HG03045 (cell line): Measurements from ENCODE around the gene FAM170B.

Source experiments
- ATAC-seq: cut with Tn5 transposase; IDR thresholded peaks from one replicate; pipeline ENCODE4 v1.9.1; 2021; ENCODE audit warnings: mild to moderate bottlenecking, moderate library complexity; ENCODE audit not compliant: unreplicated experiment

The FAM170B gene

DNA sequence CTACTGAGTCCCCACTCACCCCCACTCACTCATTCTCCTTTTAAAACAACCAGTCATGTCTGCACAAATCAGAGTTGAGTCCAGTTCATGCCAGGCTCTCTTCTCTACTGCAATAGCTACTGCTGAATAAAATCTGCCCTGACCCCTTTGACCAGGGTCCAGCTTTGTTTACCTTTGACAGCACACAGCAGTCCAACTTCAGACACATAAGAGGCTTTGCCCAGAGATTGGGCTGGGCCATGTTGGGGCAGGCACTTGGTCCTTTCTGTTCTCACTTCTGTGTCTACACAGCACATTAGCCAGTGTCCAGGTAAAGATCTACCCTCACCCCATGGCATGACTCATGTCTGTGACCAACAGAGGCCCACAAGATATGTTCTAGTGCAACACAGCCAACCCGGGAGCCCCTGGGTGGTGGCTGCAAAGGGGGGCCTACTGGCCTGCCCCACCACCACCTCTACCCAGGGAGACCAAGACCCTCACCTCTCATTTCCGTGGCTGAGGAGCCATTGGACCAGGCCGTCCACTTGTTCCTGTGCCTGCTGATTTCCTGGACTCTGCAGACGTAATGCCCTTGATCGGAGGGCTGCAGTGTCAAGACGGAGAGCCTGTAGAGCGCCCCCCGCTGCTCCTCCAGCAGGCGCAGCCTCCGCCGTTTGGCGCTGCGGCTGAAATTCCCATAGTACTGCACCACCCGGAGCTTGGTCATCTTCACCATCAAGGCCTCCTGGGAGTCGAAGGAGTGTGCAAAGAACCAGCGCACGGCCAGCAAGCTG lies 26.5 kb downstream of the FAM170B start:
- ATAC-seq = no peak

DNA sequence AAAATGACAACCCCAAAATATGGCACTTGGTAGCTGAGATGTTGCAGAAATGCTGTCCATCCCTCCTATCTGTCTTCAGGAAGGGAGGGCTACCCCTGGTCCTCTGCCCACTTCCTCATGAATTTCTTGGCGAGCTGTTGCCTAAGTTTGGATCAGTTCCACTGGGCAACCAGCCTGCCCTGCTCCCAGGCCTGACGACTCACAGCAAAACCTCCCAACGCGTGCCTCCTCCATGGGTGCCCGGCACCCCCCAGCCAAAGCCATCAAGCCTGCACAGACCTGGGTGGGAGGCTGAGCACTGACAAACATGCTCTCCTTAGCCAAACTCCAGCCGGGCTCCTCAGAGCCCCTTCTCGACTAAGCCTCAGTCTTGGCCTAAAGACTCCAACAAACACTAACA lies 27.4 kb downstream of the FAM170B start:
- ATAC-seq = no peak

DNA sequence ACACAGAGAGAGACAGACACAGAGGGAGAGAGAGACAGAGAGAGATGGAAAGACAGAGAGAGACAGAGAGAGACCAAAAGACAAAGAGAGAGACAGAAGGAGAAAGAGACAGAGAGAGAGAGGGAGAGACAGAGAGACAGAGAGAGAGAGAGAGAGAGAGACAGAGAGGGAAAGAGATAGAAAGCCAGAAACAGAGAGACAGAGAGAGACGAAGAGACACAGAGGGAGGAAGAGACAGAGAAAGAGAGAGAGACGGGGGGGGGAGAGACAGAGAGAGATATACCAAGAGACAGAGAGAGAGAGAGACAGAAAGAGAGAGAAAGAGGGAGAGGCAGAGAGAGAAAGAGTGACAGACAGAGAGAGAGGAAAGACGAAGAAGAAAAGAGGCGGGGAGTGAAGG lies 28.7 kb downstream of the FAM170B start:
- no peak for ATAC-seq

DNA sequence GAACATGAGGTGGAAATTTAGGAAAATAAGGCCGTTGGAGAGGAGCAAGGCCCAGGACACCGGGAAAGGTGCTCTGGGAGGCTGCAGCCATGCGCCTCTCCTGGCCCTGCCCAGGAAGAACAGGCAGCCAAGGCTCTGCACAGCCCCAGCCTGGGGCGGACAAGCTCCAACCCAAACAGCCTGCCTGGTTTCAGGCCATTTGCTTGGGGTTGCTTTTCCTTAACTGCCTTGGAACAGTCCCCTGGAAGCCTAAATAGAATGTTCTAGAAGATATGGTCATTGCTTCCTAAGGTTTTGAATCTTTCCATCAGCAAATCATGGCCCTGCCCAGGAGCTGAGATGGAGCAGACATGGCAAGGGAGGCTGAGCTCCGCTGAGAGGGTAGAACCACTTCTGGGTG lies 29.5 kb downstream of the FAM170B start:
- no peak for ATAC-seq

DNA sequence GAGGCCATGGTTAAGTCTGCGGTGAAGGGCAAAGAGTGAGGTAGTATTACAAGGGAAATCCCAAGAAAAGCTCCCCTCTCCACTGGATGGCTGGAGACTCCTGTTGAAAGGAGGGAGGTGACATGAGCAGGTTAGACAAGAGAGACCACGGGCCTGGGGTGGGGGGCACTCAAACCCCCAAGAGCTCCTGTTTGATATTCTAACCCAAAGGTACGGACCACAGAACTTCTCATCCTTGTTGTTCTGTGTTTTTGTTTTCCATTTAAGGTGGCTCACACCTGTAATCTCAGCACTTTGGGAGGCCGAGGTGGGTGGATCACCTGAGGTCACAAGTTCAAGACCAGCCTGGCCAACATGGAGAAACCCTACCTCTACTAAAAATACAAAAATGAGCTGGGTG lies 30.1 kb downstream of the FAM170B start:
- no peak for ATAC-seq

DNA sequence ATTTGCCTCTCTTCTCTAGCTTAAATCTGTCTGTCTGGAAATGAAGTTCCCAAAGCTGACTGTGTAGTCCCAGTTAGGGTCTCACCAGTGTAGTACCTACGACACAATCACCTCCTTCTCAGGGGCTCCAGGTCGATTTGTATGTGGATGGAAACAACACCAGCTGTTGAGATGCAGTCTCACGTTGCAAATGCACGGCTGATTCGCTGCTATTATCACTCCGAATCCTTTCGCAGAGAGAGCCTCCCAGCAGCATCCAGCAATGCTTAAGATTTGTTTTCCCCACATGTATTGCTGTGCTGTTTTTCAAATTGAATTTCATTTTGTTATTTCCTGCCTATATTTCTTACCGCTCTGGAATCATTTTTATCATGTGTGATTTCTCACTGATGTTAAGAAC lies 34.8 kb downstream of the FAM170B start:
- ATAC-seq = no peak

DNA sequence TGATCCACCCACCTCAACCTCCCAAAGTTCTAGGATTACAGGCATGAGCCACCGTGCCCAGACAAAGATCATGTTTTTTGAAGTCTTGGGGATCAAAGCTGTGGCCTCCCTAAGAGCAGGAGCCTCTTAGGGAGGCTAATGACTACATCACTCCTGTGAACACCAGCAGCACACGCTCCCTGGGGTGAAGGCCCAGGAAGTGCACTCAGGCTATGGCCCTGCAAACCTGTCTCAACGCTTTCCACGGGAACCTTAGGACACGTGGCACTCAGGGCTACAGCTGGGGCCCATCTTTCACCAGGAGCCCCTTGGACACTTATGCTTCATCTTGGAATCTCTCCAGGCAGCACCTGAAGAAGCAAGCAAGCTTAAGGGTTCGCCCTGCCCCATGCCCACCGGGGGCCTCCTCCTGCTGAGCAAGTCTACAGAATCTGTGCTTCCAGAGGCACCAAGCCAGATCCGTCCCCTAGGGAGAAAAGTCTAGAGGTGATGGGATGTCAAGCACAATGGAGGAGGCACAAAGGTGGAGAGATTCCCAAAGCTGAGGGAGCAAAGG lies 36.9 kb downstream of the FAM170B start:
- ATAC-seq = no peak

DNA sequence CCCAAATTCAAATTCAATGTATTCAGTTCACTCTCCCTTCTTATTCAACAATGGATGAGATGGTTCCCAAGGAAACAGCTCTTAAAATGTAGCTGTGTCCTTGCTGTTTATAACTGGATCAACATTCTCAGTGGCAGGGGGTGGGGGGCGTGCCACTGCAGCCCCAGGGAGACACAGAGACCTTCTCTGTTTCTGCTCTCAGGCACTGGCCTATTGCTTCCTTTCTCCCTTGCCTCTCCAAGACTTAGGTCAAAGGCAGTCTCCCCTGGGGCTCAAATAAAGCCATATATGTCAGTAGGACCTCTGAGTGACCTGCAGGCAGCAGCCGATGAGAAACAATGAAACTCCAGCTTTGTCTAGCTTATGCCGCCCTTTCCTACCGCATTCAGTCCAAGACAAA lies 39.2 kb downstream of the FAM170B start:
- no peak for ATAC-seq

DNA sequence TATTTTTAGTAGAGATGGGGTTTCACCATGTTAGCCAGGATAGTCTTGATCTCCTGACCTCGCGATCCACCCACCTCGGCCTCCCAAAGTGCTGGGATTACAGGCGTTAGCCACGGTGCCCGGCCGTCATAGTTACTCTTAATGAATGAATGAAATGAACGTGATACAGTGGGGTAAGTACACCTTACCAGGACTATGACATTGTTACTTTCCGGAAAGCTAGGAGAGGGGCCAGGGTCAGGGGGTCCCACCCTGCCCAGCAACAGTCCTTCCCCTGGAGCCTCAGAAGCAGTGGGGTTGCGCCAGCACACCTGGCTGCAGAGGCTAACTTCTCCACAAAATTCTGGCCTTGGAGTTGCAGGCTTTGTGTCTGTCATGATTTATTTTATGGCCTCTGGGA lies 39.9 kb downstream of the FAM170B start:
- ATAC-seq = no peak

DNA sequence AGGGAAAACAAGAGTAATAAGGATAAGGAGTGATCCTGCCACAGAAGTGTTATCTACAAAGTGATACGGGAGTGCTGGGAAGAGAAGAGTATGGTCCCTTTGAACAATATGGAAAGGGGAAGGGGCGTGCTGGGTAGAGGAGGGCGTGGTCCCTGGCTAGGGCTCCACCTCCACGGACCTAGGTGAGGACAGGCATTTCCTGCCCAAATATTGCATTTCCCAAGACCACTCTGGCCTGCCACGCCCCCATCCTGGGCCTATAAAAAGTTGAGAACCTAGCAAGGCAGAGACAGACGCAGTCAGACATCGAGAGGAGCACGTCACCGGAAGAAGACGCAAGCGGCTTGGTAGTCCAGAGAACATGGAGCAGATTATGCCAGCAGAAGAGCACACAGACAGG lies 41.3 kb downstream of the FAM170B start:
- ATAC-seq = no peak

DNA sequence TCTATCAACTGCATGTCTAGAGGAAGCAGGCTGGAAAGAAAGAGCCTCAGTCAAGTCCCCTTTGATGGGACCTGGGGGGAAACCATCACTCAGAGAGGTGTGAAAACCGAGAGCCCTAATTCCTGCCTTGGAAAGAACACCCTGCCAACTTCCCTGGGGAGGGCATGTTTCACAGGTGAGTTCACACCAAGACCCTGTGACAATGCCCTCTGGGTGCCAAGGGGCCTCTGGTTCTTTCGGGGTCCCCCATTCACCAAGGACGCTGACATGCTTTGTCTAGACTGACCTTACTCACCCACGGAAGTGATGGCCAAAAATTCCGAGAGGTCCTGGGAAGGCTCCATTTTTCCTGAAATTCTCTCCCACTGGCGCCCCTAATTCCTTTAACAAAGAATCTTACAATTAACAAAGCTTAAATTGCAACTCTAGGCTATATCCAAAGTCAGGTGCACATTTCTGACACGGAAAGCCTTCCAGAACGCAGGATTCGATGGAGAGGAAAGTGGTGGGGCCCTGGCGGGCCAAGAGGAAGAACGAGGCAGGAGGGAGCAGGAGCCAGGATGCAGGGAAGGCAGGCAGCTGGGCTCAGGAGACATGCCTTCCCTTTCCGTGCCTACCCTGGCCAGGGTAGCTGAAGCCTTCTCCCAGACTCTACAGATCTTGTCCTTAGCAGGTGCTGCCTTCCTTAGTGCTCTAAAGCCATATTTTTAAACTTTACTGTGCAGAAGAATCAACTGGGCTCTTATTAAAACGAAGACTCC lies 42.2 kb downstream of the FAM170B start:
- ATAC-seq = no peak

DNA sequence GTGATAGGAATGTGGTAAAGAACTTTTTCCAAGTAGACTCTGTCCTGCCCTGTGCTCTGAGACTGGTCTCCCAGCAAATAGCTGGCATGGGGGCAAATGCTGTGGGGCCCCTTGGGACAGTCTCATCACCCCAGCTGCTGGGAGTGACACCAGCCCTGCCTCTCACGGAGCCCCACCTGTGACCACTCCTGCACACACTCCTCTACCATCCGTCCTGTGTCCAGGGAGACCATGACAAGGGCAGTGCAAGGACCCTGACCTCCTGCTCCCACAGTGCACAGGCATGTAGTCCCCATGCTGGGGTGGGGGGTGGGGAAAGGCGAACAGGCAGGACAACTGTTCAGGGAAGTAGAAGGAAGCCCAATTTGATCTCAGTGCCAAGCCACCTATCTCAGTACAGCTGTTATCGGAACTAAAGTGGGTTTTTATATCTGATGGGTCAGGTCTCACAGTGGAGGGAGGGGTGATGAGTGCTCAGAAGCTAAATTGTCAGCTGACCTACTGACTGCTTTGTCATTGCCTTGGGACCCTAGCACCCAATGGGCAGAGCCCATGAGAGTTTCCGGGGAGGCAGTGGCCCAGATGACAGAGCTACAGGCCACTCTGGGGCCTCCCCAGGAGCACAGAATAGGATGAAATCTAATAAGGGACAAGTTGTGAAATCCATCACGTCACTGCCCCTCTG lies 43.0 kb downstream of the FAM170B start:
- no peak for ATAC-seq

DNA sequence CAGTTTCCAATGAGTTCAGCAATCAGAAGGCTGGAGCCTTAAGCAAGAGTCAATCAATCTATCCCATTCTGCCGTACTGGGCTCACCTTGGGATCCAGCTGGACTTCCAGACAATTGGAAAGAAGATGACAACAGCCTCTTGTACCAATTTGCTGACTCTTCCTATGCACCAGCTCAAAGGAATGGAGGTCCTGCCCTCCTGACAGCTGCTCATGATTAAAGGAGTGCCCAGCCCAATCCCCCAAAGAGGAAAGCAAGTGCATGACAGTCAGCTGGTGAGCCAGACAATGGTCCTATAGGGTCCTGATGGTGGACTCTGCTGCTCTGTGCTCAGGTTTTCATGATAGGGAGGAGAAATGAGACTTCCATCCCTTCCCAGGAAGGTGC lies 43.6 kb downstream of the FAM170B start:
- ATAC-seq = no peak

DNA sequence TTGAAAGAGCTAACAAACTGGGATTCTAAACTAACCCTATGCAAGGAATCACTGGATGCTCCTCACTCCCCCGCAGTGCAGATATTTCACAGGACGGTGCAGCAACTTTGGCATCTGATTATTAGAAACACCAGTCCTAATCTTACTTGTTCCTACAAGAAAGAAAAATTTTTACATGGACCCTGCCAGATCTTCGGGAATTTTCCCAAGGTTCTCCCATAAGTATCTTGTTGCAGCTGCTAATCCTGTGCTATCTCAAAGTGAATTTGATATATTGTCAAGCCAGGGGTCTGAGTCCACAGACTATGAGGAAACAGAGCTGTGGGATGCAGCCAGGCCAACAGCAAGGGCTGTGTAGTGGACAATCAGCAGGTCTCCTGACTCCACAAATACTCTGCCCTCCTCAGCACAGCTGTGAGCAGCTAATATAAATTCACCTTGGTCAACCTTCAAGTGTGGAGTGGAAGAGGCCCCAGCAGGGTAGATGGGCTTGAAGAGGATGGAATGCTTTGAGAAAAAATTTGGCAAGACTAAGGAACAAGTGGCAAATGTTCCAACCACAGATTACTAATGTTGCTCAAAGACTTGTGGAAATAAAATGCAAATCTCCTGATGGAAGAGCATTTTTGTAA lies 44.1 kb downstream of the FAM170B start:
- ATAC-seq = no peak

DNA sequence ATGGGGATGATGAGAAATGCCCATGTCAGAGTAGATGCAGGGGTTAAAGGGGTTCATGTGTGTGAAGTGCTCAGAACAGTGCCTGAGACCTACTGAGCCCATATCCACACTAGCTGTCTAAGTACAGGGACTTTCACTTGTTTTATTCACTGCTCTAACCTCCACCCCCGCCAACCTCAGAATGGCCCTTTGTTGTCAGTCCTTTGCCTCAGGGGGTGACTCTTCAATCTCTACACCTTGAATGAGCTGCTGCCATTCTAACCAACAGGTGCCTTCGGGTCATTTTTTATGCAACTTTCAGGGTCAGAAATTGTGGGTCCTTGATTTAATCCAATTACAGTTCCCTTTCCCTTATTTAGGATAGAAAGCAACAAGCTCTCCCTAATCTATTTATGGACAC lies 44.7 kb downstream of the FAM170B start:
- ATAC-seq = no peak

DNA sequence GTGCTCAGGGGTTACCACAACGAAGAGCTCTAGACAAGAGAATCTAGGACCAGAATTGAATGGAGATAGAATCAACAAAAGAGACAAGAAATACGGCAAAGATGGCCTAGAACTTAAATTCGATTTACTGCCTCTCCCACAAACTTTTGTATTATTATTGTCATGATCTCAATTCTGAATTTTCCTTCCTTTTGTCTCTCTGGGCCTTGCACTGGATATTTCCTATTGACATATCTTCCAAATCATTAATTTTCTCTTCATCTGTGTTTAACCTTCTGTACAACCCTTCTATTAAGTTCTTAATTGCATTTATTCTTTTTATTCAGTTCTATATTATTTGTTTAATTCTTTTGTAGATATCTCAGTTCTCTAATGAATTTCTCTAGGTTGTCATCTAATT lies 46.9 kb downstream of the FAM170B start:
- ATAC-seq = no peak

DNA sequence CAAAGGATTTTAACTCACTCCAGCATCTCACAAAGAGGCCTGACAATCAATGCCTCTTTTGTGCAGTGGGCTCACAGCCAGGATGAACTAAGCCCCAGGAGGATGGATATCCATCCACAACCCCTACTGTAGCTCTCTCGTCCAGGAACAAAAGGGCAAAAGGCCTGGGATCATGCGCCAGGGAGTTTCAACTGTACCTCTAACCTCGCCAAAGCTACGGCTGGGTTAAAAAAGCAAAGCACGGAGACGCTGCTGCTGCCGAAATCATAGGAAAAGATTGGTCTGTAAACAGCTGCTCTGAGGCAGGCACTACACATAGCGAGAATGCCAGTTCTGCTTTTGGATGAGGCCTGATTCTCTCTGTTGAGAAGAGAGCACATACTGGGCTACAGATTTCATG lies 50.6 kb downstream of the FAM170B start:
- ATAC-seq = no peak

DNA sequence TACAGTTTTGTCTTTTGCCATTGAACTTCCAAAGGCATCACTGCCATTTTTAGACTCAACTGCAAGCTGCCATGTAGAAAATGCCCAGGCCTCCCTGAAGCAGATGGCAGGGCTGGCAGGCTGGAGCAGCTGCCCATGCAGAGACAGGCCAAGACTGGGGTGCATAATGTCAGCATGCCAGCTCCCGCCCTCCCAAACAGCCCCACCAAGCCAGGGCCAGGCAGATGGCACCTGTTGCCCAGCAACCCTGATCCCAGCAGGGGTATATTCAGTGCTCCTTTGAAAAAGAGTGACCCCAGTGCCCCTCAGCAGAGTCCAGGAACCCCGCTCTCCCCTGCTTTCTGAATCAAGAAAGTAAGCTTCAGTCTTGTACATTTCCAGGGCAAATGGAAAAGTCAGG lies 51.1 kb downstream of the FAM170B start:
- no peak for ATAC-seq

DNA sequence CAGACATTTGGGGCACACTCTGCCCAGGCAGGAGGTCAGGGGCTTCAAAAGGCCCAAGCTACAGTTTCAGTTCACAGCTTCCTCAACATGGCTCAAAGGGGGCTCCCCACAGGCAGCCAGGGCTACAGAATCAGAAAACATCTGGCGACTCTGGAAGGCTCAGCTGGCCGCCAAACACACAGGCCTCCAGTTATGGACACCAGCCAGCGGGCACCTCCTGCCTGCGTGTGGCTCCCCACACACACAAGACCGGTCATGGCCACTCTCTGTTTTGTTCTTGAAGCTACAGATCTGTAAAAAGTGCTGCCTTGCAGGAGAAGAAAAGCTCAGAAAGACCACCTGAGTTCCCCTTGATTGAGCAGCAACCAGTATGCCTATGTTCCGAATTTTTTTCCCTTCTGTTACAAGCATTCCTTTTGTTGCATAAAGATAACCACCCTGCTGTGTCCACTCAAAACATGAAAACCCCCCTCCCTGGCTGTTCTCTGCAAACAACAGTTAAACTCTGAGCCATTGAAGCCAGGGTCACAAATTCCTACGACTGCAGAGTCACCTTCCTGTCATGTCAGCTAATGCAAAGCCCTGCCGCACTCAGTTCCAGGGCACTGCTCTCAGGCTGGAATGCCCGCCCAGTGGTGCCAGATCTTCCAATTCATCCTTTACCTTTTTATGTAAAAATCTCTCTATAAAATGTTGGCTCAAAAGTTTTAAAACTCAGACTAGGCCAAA lies 52.1 kb downstream of the FAM170B start:
- no peak for ATAC-seq
